PC-3 (cell line): ENCODE results near the gene ANP32A.

Source experiments
- EZH2 ChIP-seq: fragments of 300-600 bp; sonication (generic); IDR thresholded peaks from one replicate; pipeline ENCODE4 v1.6.1; 2017; ENCODE audit warnings: antibody characterized with exemption, mild to moderate bottlenecking, low read length; ENCODE audit not compliant: unreplicated experiment
- EZH2phosphoT487 ChIP-seq: fragments of 300-600 bp; sonication (generic); IDR thresholded peaks from 2 replicates; pipeline ENCODE4 v1.6.1; 2018; ENCODE audit warnings: mild to moderate bottlenecking, antibody characterized with exemption, low read length, borderline replicate concordance
- TF ChIP-seq, protein P1 (sequence below): fragments of 300-600 bp; sonication (generic); conservative IDR thresholded peaks from 2 replicates; pipeline ENCODE4 v1.5.1; 2017; ENCODE audit warnings: antibody characterized with exemption, low read depth, mild to moderate bottlenecking, low read length

DNA sequence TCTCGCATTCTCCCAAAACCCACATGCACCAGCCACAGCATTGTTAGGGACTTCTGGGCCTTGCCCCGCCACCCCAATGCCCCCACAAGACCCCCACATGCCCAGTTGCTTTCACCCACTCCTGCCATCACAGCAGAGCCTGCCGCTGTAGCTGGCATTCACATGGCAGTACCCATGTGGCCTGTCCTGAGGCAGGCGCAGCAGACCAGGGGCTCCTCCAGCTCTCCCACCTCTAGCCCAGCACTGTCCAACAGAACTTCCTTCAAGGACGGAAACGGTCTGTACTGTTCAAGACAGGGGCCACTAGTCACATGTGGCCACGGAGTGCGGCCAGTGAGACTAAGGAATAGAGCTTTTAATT is 32.5 kb downstream of the ANP32A start:
- TF ChIP-seq, protein P1, sequence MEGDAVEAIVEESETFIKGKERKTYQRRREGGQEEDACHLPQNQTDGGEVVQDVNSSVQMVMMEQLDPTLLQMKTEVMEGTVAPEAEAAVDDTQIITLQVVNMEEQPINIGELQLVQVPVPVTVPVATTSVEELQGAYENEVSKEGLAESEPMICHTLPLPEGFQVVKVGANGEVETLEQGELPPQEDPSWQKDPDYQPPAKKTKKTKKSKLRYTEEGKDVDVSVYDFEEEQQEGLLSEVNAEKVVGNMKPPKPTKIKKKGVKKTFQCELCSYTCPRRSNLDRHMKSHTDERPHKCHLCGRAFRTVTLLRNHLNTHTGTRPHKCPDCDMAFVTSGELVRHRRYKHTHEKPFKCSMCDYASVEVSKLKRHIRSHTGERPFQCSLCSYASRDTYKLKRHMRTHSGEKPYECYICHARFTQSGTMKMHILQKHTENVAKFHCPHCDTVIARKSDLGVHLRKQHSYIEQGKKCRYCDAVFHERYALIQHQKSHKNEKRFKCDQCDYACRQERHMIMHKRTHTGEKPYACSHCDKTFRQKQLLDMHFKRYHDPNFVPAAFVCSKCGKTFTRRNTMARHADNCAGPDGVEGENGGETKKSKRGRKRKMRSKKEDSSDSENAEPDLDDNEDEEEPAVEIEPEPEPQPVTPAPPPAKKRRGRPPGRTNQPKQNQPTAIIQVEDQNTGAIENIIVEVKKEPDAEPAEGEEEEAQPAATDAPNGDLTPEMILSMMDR = no peak
- TF ChIP-seq EZH2phosphoT487 (no peak), EZH2 (no peak)
